HEK293 (cell line): ENCODE measurements around the gene EN2.

Source experiments
- CTCF ChIA-PET: fragments of 350-600 bp; formaldehyde crosslinking; extraction: SDS; loops from one replicate; lab custom pipeline; 2021; ENCODE audit warnings: antibody characterized with exemption; lab: Yijun Ruan, JAX
- POLR2A ChIA-PET: fragments of 300-600 bp; formaldehyde crosslinking; extraction: SDS; loops from one replicate; lab custom pipeline; 2020; ENCODE audit warnings: antibody characterized with exemption, inconsistent platforms; lab: Yijun Ruan, JAX
- H3K27ac ChIP-seq: fragments of 200-500 bp; sonication (Bioruptor generic); 2 replicates; pipeline ENCODE4 v1.5.1; 2014; ENCODE audit warnings: low read depth, low read length, control low read depth, inconsistent platforms; ENCODE audit errors: extremely low read depth
- H3K36me3 ChIP-seq, 2 experiments: fragments of 200-500 bp in 1 of 2; sonication (Bioruptor generic) in 1 of 2; 1 replicate in 1 of 2; 2 replicates in 1 of 2; pipeline ENCODE4 v1.5.1; 2014 to 2017; ENCODE audit warnings: inconsistent platforms in 2 of 2, low read length in 2 of 2; ENCODE audit not compliant: control insufficient read depth in 2 of 2, insufficient read depth in 1 of 2
- H3K4me1 ChIP-seq: fragments of 200-500 bp; sonication (Bioruptor generic); 2 replicates; pipeline ENCODE4 v1.5.1; 2014; ENCODE audit warnings: mild to moderate bottlenecking, low read length, inconsistent platforms; ENCODE audit not compliant: control insufficient read depth, insufficient read depth
- H3K4me3 ChIP-seq: 2 replicates; pipeline ENCODE4 v1.5.1; 2011; ENCODE audit warnings: low read depth, mild to moderate bottlenecking, control low read depth, low read length, moderate library complexity
- H3K9me3 ChIP-seq: fragments of 200-500 bp; sonication (Bioruptor generic); 2 replicates; pipeline ENCODE4 v1.5.1; 2014; ENCODE audit warnings: low read depth, low read length, inconsistent platforms; ENCODE audit not compliant: control insufficient read depth, insufficient read depth
- HOXA7 ChIP-seq: sonication (generic); formaldehyde crosslinking; IDR thresholded peaks from 2 replicates; pipeline ENCODE4 v1.8.1; 2022; ENCODE audit warnings: missing genetic modification reagents, borderline replicate concordance
- SP3 ChIP-seq: fragments of 450-650 bp; formaldehyde crosslinking; IDR thresholded peaks from 2 replicates; pipeline ENCODE4 v1.5.1; 2016; ENCODE audit warnings: missing biosample characterization, missing genetic modification characterization
- YY2 ChIP-seq: fragments of 450-650 bp; formaldehyde crosslinking; IDR thresholded peaks from 2 replicates; pipeline ENCODE4 v1.5.1; 2016; ENCODE audit warnings: missing biosample characterization, missing genetic modification characterization
- ZBTB20 ChIP-seq: fragments of 450-650 bp; formaldehyde crosslinking; IDR thresholded peaks from 2 replicates; pipeline ENCODE4 v1.5.1; 2016; ENCODE audit warnings: missing biosample characterization, missing genetic modification characterization
- ZBTB6 ChIP-seq: fragments of 450-650 bp; formaldehyde crosslinking; IDR thresholded peaks from 2 replicates; pipeline ENCODE4 v1.5.1; 2017; ENCODE audit warnings: missing biosample characterization, missing genetic modification characterization
- ZEB2 ChIP-seq: fragments of 450-650 bp; formaldehyde crosslinking; IDR thresholded peaks from 2 replicates; pipeline ENCODE4 v1.5.1; 2016; ENCODE audit warnings: missing biosample characterization, missing genetic modification characterization
- ZIC2 ChIP-seq: fragments of 450-650 bp; formaldehyde crosslinking; IDR thresholded peaks from 2 replicates; pipeline ENCODE4 v1.5.1; 2016; ENCODE audit warnings: missing biosample characterization, missing genetic modification characterization
- ZNF10 ChIP-seq: fragments of 450-650 bp; formaldehyde crosslinking; IDR thresholded peaks from 2 replicates; pipeline ENCODE4 v1.5.1; 2017; ENCODE audit warnings: missing biosample characterization, missing genetic modification characterization
- ZNF148 ChIP-seq: fragments of 450-650 bp; formaldehyde crosslinking; IDR thresholded peaks from 2 replicates; pipeline ENCODE4 v1.5.0; 2017; ENCODE audit warnings: missing biosample characterization, missing genetic modification characterization, borderline replicate concordance
- ZNF155 ChIP-seq: fragments of 450-650 bp; formaldehyde crosslinking; IDR thresholded peaks from 2 replicates; pipeline ENCODE4 v1.5.1; 2016; ENCODE audit warnings: missing biosample characterization, missing genetic modification characterization
- ZNF202 ChIP-seq: fragments of 450-650 bp; formaldehyde crosslinking; IDR thresholded peaks from 2 replicates; pipeline ENCODE4 v1.5.1; 2016; ENCODE audit warnings: missing biosample characterization, missing genetic modification characterization, borderline replicate concordance
- ZNF335 ChIP-seq: fragments of 450-650 bp; formaldehyde crosslinking; conservative IDR thresholded peaks from 2 replicates; pipeline ENCODE4 v1.5.1; 2016; ENCODE audit warnings: missing biosample characterization, missing genetic modification characterization
- ZNF416 ChIP-seq: fragments of 450-650 bp; formaldehyde crosslinking; IDR thresholded peaks from 2 replicates; pipeline ENCODE4 v1.5.1; 2016; ENCODE audit warnings: missing biosample characterization, missing genetic modification characterization
- ZNF530 ChIP-seq: fragments of 450-650 bp; formaldehyde crosslinking; IDR thresholded peaks from 2 replicates; pipeline ENCODE4 v1.5.1; 2016; ENCODE audit warnings: low read depth, missing biosample characterization, missing genetic modification characterization
- ZNF549 ChIP-seq: fragments of 450-650 bp; IDR thresholded peaks from 2 replicates; pipeline ENCODE4 v1.5.1; 2018; ENCODE audit warnings: missing biosample characterization, missing genetic modification characterization, mild to moderate bottlenecking, inconsistent platforms, moderate library complexity
- ZNF560 ChIP-seq: fragments of 450-650 bp; formaldehyde crosslinking; IDR thresholded peaks from 2 replicates; pipeline ENCODE4 v1.5.1; 2017; ENCODE audit warnings: missing biosample characterization, missing genetic modification characterization, borderline replicate concordance
- ZNF629 ChIP-seq: fragments of 450-650 bp; formaldehyde crosslinking; IDR thresholded peaks from 2 replicates; pipeline ENCODE4 v1.5.1; 2017; ENCODE audit warnings: missing biosample characterization, missing genetic modification characterization
- ZNF660 ChIP-seq: fragments of 450-650 bp; IDR thresholded peaks from 2 replicates; pipeline ENCODE4 v1.5.1; 2018; ENCODE audit warnings: missing biosample characterization, mild to moderate bottlenecking, missing genetic modification characterization
- ZNF677 ChIP-seq: fragments of 450-650 bp; IDR thresholded peaks from 2 replicates; pipeline ENCODE4 v1.5.0; 2018; ENCODE audit warnings: missing biosample characterization, mild to moderate bottlenecking, missing genetic modification characterization, moderate library complexity
- ZNF777 ChIP-seq: fragments of 450-650 bp; formaldehyde crosslinking; IDR thresholded peaks from 2 replicates; pipeline ENCODE4 v1.5.1; 2017; ENCODE audit warnings: missing biosample characterization, missing genetic modification characterization, borderline replicate concordance
- ZNF792 ChIP-seq: fragments of 450-650 bp; formaldehyde crosslinking; IDR thresholded peaks from 2 replicates; pipeline ENCODE4 v1.5.1; 2016; ENCODE audit warnings: missing biosample characterization, missing genetic modification characterization
- ZSCAN18 ChIP-seq: fragments of 450-650 bp; formaldehyde crosslinking; IDR thresholded peaks from 2 replicates; pipeline ENCODE4 v1.5.1; 2016; ENCODE audit warnings: missing biosample characterization, missing genetic modification characterization

Gene EN2

GRCh38 chr7:155466142-155466813 lies 8.3 kb downstream of the EN2 start:
- H3K9me3 ChIP-seq: no peaks in the 10 kb centered on the region
- POLR2A ChIA-PET: no interaction called here
- H3K36me3 ChIP-seq: peaks cover 0 to 41% of the 10 kb centered on the region in 2 experiments; a peak in 1 of 3 replicates
- no peaks in the 10 kb centered on the region; the same call in 1 of the 2 replicates for H3K4me1 ChIP-seq
- CTCF ChIA-PET: no interaction called here
- no peak overlapping the region for H3K4me3 ChIP-seq
- TF ChIP-seq ZNF10 (tag by site-specific recombination) (no peak), ZNF202 (tag by site-specific recombination) (peak; percentile 91)
- no peak overlapping the region for H3K27ac ChIP-seq

- Histone ChIP-seq H3K4me3 (no peak overlapping the region), H3K4me1 (no peaks in the 10 kb centered on the region; the same call in 1 of the 2 replicates), H3K9me3 (no peaks in the 10 kb centered on the region), H3K36me3 (peaks cover 0 to 33% of the 10 kb centered on the region in 2 experiments; a peak in 1 of 3 replicates), H3K27ac (no peak overlapping the region)
- ChIA-PET CTCF (interaction anchor here (0.6 kb wide), 1 partner anchor 272 kb away, joined by 3 read pairs; no protein-coding TSS in a partner anchor), POLR2A (no interaction called here)
- TF ChIP-seq ZBTB6 (tag by site-specific recombination) (no peak), ZNF155 (tag by site-specific recombination) (no peak), ZNF792 (tag by site-specific recombination) (no peak), ZNF677 (tag by site-specific recombination) (no peak), ZNF416 (tag by site-specific recombination) (no peak), ZNF530 (no peak), YY2 (tag by site-specific recombination) (no peak), ZSCAN18 (tag by site-specific recombination) (no peak), ZNF148 (tag by site-specific recombination) (no peak)
Observed at GRCh38 chr7:155466814-155467733, 9.1 kb downstream of the EN2 start.

- Histone ChIP-seq H3K36me3 (peaks cover 0 to 24% of the 10 kb centered on the region in 2 experiments; a peak in 1 of 3 replicates), H3K4me1 (no peaks in the 10 kb centered on the region), H3K27ac (peak overlapping the region; percentile 33; the same call in 1 of the 2 replicates), H3K4me3 (peak overlapping the region; percentile 40), H3K9me3 (no peaks in the 10 kb centered on the region)
- CTCF ChIA-PET: interaction anchor here (0.6 kb wide), 1 partner anchor 10 kb away, joined by 4 read pairs; no protein-coding TSS in a partner anchor
- POLR2A ChIA-PET: no interaction called here
- TF ChIP-seq ZIC2 (tag by site-specific recombination) (0 out of 2 replicates have a peak, but pooled peaks have one; percentile 8), ZNF660 (tag by site-specific recombination) (0 out of 2 replicates have a peak, but pooled peaks have one; percentile 24), SP3 (tag by site-specific recombination) (0 out of 2 replicates have a peak, but pooled peaks have one; percentile 45), ZNF560 (tag by site-specific recombination) (no peak), ZEB2 (tag by site-specific recombination) (peak; percentile 32; the same call in 1 of the 2 replicates), ZBTB20 (tag by site-specific recombination) (peak; percentile 78; the same call in 1 of the 2 replicates), ZNF629 (tag by site-specific recombination) (0 out of 2 replicates have a peak, but pooled peaks have one; percentile 27), ZNF549 (tag by site-specific recombination) (no peak), HOXA7 (CRISPR knock-in tag) (no peak), ZNF335 (tag by site-specific recombination) (peak; percentile 75), ZNF777 (tag by site-specific recombination) (0 out of 2 replicates have a peak, but pooled peaks have one; percentile 9)
Observed at GRCh38 chr7:155467846-155468784, 10.2 kb downstream of the EN2 start.
